Kidney capillary endothelial cell (primary cell): ENCODE data around the gene PALLD.

Experiments used
- DNase-seq: peaks from one replicate; pipeline ENCODE4 v3.0.0-alpha.2; 2018; ENCODE audit warnings: low spot score

The PALLD gene

DNA sequence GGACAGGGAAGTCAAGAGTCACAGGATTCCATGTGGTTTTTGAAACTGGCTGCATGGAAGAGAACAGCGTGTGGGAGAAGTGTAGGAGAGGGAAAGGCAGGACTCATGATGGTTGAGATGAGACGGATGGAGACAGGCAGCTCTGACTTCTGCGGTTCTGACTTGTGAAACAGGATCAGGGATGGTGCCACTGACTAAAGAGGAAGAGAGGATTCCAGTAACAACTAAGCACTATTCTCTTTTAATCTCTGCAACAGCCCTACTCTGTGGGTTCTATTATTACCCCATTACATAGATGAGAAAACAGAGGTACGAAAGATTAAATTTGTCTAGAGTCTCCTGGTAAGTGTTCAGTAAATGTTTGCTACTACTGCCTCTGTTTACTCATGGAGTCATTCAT lies 356.9 kb downstream of the PALLD start:
- DNase-seq = no peak

DNA sequence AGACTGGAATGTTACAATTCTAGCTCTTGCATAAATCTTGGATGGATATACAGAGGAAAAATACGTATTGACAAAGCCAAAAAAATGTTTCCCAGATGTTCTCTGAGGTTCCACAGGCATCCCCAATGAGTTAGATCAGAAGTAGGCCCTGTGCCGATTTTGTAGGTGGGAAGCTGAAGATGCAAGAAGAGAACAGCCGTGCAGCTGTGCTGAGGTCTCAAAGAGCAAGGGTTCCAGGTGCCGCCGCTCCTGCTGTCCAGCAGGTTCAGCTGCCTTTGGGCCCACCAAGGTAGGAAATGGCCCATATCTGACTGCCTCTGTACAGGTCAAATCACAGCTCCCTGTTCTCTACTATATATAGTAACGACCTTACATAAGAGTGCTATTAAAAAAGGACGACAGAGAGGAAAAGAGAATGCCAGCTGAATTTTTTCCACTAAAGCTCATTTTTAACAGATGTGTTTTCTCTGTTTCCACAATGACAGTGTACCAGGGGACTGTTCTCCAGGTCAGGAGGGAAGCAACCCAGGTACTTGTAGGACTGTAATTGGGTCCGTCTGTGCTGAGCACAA lies 357.6 kb downstream of the PALLD start:
- DNase-seq = no peak

DNA sequence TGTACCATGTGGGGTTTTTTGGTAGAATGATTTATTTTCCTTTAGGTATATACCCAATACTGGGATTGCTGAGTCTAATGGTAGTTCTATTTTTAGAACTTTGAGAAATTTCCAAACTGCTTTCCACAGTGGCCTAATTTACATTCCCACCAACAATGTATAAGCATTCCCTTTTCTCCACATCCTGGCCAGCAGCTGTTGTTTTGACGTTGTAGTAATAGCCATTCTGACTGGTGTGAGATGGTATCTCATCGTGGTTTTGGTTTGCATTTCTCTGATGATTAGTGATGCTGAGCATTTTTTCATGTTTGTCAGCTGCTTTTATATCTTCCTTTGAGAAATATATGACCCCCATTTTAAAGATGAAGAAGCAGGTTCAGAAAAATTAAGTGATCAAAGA lies 359.5 kb downstream of the PALLD start:
- no peak for DNase-seq

DNA sequence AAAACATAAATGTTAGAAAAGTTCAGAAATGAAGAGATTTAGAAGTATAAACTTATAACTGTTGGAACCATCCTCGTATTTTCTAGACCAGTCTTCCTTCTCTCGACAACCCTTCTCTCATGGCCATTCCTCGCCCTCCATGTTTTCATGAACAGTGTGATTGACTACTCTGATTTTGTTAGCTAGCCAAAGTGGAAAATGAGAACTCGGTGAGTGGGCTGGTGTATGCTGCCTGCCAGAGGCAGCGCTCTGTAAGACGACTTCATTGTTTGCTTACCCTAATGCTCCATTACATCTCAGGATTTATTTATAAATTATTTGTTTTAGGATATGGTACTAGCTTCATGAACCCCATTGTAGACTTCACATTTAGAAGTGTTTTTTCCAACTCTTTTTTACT lies 360.2 kb downstream of the PALLD start:
- no peak for DNase-seq

DNA sequence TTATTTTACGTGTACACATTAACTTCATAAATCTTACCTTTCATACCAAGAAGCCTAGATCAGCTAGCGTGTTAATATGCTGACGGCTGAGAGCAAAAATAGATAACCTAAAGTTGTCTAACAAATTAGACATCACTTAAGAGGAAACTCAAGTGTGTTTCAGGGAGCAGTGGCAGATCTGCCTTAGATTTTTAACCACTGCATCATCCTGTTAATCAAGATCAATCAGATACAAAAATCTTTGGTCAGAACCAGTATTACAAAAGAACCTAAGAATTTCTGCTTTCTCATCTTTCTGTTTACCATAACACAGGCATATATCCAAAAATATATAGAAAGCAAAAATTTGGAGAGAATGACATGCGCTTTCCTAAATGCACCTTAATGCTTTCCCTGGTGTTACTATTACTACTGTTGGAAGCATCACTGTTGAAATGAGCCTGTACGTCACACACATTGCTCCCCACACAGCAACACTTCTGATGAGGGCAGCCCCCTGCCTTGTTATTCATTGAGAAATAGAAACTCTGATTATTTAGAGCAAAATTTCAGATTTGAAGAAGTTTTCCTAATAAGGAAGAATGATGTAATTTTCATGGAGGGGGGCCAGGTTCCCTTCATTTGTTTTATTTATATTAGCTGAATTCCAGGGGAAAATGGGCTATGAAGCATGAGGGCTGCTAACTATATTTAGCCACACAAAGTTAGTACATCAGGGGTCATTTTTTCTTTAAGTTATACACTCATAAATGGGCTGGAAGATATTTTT lies 360.9 kb downstream of the PALLD start:
- DNase-seq = no peak

DNA sequence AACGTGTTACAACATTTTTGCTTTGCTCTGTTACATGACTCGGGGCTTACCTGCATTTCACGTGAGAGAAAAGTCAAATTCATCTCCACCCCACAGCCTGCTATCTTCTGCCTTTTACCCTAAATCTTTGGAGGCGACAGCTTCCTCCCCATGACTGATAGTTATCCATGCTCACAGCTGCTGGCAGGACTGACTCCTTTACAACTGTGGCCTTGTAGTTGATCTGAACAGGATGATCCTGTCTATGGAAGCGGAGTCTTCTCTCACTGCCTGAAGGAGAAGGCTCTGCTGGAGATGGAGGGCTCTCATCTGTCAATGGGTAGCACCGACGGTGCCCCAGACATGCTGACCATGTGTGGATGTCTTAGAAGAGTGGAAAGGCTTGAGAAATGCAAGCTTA lies 362.2 kb downstream of the PALLD start:
- no peak for DNase-seq

DNA sequence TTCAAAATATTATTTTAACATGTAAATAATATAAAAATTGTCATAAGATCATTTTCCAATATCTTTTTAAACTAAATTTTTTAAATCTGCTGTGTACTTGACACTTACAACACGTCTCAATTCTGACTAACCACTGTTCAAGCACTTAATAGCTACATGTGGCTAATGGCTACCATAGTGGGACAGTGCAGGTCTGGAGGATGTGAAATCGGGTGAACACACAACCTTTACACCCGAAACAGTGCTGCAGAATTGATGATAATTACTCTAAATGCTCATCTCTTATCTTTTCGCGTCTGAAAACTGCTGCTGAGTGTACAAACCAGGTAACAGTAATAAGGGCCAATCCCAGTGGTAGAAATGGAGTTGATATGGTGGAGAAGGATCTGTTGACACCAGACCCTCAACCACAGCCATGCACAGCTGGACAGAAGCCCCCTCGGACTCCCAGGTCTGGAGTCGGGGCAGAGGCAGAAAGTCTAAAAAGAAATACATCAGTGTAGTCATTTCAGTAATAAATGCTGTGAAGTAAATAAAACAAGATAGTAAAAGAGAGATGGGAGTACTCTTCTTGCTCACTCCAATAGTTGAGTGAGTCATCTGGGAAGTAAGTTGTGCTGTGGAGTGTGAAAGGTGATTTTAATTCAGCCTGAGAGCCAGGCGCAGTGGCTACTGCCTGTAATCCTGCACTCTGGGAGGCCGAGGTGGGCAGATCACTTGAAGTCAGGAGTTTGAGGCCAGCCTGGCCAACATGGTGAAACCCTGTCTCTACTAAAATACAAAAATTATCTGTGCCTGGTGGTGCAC lies 363.2 kb downstream of the PALLD start:
- no peak for DNase-seq

DNA sequence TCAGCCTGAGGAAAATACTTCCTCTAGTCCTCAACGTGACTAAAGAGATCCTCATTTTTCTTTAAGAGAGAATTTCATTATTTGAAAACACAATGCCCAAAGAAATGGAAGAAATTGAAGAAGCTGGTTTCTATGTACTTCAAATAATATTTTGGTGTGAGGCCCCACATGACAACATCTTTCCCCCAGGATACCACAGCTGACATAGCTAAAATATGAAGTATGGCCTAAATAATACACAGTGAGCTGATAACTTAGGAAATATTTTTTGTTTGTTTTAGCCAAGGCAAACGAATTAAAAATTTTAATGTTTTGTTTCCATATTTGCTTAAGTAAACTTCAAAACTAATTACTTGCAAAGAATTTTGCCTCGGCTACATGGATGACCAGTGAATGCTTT lies 364.0 kb downstream of the PALLD start:
- no peak for DNase-seq

DNA sequence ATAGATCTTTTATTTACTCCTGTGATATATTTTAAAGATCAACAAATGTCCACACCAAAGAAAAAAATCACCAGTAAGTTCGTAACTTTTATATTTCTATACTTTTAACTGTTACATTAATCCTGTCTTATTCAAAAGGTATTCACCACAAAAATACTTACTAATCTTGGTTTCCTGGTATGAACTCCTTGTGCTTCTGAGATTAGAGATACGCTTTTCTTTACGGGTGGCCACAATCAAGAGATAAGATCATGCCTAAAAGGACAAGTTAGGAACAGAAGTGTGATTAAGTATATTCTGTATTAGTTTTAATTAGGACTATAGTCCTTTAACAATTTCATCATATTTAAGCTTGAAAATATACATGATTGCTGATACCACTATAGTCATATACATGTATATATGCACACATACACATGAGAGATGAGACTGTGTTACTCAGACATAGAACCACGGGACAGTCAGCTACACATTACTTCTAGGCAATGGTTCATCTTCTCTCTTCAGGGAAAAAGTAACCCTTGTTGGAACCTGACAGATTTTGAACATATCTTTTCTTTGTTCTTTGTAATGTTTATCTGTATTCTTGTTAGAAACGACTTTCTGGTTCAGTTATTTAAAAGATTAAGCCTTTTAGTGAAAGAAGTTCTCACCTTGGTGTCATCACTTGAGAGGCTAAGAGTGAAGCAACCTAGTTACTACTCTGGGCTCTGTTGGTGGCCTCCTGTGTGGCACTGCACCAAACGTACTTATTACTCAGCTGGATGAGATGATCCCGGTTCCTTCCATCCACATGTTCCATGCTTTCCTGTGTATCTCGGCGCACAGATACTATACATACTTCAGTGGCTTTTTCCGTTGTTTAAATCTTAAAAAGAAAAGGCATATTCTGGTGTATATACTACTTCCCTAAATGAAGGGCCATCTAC lies 367.1 kb downstream of the PALLD start:
- DNase-seq = no peak

DNA sequence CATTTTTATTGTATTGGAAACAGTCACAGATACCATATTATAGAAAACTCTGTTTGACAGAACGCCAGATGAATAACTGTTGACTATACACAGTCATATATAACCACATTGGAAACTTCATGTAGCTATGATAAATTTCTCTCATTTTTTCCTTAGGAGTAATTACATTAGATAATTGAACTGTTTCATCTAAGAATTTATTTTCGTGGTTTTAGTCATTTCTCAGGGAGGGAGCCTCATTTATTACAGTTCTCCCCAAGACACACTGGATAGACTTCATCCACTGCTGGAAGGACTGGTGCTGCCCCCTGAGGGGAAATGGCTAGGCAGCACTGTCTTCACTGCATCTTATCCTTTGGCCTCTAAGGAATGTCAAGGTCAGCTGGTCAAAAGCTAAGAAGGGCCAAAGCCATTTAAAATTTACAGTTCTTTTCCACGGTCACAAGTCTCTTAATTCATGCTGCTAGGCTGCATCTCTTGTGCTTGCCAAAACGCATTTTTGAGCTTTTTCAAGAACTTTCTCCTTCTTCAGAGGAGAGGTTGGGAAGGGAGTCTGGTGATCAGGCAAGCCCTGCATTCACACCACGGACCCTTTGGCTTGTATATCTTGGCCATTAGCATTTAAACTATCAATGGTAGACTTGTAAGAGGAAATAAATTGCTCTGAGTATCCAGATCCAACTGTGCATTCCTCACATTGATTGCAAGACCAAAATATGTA lies 368.1 kb downstream of the PALLD start:
- DNase-seq = no peak

DNA sequence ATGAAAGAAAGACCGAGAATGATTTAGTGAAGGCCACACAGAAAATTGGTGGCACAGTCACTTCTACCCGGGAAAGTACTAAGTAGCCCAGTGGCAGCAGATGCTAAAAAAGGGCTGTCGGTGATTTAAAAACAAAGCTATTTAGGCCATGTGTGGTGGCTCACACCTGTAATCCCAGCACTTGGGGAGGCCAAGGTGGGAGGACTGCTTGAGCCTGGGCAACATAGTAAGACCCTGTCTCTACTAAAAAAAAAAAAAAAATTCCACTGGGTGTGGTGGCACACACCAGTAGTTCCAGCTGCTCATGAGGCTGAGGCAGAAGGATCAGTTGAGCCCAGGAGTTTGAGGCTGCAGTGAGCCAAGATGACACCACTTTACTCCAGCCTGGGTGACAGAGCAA lies 369.0 kb downstream of the PALLD start:
- DNase-seq = no peak

DNA sequence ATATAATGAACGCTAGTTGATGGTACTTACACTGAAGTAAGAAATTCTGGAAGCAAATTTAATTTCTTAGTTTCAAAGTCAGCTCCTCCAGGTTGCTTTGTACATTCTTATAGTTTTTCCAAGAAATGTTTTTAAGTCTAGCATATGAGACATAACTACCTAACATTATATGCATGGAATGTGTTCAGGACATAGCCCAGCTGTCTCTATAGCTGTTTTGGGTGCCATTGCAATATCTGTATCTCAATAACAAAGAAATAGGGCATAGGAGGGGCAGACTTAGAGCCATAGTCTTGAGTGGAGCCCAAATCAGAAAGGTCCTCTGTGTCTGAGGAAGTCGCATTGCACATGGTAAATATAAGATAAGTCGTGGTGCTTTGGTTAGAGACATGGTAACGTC lies 369.8 kb downstream of the PALLD start:
- DNase-seq = no peak

DNA sequence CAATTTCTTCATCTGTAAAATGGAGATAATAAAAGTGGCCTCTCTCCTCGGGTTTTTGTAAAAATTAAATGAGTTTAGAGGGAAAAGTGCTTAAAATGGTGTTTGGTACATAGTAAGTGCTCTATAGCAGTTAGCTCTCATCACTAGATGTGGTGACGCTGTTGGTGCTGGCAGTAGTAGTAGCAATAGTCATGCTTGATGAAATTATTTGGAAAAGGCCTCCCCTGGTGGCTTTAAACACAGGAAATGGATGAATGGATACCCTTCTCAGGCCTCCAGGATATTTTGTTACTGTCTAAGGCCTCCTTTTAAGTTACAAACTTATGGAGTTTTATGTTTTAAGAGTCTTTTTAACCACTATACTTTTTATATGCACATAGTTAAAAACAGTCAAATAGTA lies 370.3 kb downstream of the PALLD start:
- DNase-seq = no peak

DNA sequence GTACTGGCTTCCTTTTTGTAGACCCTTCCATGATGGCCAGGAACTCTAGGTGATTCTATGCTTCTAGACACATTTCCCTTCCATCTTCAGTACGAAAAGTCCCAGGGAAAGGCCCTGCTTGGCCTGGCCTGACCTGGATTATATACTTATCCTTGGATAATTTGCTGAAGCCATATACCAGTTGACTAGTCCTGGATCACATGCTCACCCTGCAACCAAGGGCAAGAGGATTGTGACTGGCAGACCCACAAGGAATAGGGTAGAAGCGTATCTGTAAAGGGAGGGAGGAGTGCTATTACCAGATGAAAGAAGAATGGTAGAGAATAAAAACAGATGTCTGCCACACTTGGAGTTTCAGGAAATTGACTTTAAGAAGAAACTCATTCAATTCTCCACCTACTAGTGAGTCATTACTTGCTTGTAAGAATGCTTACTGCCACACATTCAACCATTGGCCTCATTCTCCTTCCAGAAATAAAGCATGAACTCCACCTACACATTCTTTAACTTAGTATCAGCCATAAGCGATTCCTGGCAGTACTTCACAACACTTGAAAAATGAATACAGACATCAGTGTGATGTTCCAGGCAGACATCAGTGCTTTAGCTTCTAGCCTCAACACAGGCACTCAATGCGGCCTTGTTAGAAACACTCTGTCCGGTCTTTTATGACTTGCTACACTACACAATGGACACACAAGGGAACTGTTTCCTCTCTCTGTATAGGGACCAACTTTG lies 371.4 kb downstream of the PALLD start:
- no peak for DNase-seq

DNA sequence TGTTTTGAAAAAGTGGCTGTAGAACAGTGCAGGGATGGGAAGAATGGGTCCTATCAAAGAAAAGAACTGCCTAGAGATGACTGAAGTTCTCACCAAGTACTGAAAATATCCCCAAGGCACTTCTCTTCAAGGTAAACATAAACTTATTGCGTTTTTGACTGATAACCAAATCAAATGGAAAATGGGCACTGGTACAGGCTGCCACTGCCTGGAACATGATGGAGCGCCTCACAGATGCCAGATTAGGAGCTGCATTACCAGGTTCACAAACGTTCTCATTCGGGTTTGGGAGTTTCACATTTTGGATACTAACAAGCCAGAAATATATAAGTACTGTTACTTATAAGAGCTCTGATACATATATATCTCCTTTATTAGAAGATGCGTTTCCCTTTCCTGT lies 371.9 kb downstream of the PALLD start:
- DNase-seq = no peak

DNA sequence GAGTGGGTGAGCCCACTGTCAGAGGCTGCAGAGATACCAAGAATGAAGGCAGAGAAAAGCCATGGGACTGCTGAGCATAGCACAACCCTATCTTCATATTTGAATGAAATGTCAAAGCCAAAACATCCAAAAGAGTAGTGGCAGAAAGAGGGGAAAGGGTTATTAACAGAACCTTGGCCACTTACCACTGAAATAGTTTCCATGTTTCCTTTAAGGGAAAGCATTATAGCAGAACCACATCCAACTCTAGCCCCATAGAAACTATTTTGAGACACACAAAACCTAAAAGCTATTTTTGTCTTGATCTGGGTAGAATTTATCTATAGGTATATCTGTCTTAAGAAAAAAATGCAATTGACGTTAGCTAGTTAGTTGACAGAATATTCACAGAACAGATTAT lies 373.2 kb downstream of the PALLD start:
- no peak for DNase-seq

DNA sequence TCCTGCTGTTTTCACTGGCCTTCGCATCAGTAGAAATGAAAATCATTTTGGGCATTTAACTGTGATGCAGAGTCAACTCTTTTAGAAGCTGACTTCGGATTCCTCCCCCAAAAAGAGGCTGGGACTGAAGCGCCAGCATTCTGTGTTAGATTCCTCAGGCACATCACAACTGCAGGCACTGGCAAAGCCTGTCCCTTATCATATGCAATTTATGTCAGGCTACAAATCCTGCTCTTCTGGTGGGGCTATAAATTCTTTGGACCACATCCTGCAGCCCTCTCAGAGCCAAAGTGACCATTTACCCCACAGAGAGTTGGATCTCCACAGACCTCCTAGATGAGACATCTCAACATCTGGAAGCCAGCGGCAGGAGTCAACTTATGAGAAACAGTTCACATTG lies 374.8 kb downstream of the PALLD start:
- DNase-seq = no peak

DNA sequence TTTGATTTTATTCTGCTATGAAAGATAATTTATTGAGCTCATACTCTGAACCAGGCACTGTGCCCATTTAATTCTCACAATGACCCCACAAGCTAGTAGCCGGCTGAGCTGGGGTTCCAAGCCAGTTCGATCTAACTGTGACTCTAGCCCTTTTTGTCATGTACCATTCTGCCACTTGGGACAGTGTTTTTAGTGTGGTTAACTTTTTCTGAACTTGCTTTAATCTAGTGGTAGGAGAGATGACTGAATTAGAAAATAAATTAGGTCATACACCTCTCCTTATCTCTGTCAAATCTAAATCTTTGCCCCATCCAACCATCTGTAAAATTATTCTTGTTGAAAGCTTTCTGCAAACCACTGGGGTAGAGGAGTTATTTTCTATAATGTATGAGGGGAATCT lies 377.2 kb downstream of the PALLD start:
- DNase-seq = no peak

DNA sequence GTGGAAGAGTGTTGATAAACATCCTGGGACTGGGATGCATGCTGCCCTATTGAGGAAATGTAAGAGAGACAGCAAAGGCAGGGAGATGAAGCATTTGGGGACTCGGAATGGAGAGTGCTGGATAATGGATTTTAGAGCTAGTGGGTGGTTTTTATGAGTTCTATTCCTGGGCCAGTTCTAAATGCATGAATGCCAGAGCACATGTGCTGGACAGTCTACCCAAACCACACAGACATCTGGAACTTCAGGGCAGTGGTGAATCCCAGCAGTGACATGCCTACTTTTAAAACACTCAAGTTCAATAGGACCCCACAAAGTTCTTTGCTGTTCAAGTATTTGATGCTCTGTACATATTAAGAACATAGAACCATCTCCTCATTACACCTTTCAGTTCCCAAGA lies 379.3 kb downstream of the PALLD start:
- no peak for DNase-seq

DNA sequence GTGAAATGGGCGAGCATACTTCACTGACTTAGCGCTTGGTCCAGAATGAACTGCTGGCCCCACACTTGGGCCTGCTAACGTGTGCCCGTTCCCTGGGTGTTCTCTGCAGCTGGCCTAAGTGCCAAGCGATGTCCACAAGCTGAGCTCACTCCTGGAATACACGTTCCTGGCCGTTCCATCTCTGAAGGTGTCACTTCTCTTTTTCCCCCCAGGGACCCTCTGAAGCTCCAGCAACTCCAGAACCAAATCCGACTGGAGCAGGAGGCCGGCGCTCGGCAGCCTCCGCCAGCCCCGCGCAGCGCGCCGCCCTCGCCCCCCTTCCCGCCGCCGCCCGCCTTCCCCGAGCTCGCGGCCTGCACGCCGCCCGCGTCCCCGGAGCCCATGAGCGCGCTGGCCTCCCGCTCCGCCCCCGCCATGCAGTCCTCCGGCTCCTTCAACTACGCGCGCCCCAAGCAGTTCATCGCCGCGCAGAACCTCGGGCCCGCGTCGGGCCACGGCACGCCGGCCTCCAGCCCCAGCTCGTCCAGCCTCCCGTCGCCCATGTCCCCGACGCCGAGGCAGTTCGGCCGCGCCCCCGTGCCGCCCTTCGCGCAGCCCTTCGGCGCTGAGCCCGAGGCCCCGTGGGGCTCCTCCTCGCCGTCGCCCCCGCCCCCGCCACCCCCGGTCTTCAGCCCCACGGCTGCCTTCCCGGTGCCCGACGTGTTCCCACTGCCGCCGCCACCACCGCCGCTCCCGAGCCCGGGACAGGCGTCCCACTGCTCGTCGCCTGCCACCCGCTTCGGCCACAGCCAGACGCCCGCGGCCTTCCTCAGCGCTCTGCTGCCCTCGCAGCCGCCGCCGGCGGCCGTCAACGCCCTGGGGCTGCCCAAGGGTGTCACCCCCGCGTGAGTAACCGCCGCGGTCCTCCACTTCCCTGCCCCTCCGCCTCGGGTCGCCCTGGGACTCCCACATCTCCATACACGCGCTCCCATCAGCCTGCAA lies 380.9 kb downstream of the PALLD start:
- peak; percentile 15 for DNase-seq
